ENCODE measurements around the gene SIRT1.
"Not testable (repeated sequence)": the region's sequence is repeated elsewhere in the genome, so short reads cannot be mapped to it uniquely, and the experiment has no call there.

The SIRT1 gene

DNA sequence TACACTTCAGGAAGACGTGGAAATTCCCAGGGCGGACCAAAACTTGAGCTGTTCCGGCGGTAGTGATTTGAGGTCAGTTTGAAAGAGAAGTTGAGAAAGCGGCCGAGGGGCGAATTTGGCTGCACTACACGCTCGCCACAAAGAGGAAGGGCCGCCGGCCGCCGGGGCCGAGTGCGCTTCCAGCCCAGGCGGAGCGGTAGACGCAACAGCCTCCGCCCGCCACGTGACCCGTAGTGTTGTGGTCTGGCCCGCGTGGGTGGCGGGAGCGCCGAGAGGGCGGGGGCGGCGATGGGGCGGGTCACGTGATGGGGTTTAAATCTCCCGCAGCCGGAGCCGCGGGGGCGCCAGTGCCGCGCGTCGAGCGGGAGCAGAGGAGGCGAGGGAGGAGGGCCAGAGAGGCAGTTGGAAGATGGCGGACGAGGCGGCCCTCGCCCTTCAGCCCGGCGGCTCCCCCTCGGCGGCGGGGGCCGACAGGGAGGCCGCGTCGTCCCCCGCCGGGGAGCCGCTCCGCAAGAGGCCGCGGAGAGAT, at the start of gene SIRT1:
TSS of gene SIRT1 (plus strand) at position 344 of the 529 bp plus-strand sequence. CDS start at position 410, 66 bp downstream.
- DNase-seq: peak; percentile 97

DNA sequence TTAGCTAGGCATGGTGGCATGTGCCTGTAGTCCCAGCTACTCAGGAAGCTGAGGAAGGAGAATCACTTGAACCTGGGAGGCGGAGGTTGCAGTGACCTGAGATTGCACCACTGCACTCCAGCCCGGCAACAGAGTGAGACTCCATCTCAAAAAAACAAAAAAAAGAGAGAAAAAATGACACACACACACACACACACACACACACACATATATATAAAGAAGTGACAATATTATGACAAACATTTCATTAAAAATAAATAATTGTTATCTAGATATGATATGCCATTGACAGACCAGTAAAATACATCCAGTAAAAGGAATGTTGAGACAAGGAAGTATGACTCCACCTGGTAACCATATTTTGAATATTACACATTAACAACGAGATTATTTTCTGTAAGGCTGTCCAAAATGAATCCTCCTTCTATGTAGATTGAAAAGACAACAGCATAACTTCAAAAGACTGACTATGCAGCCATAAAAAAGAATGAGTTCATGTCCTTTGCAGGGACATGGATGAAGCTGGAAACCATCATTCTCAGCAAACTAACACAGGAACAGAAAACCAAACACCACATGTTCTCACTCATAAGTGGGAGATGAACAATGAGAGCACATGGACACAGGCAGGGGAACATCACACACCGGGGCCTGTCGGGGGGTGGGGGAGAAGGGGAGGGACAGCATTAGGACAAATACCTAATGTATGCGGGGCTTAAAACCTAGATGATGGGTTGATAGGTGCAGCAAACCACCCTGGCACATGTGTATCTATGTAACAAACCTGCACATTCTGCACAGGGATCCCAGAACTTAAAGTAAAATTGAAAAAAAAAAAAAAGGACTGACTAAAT, 48.7 kb upstream of the SIRT1 start:
- DNase-seq: not testable (repeated sequence)

DNA sequence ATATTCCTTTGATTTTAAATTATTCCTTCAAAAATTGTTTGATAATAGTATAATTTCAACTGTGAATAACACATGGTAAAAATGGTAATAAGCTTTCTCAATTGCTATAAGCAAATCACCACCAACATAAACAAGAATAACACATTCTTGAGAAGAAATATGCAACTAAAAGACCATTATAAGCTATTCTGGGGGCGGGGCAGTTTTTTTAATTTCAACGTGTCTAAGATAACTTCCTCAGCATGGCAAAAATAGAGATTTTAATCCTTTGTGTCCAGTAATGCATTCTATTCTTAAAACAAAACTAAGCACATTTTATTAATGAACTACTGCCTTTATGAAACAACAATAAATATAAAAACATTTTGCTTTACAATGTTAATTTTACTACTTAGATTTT, 48.0 kb upstream of the SIRT1 start:
- no peak for DNase-seq

DNA sequence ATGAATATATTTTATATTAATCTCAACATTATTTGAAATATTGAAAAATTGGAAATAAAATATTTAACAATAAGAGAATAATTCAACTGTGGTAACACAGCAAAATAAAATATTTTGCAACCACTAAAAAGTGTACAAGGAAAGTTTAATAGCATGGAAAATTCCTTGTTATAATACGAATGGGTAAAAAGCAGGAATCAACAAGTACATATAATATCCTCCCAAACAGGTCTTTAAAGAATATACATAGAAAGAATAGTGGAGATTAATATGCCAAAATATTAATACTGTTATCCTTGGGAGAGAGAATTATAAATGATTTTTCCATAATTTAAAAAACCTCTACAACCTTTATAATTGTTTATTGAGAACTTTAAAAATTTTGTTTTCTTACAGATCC, 47.5 kb upstream of the SIRT1 start:
- no peak for DNase-seq

DNA sequence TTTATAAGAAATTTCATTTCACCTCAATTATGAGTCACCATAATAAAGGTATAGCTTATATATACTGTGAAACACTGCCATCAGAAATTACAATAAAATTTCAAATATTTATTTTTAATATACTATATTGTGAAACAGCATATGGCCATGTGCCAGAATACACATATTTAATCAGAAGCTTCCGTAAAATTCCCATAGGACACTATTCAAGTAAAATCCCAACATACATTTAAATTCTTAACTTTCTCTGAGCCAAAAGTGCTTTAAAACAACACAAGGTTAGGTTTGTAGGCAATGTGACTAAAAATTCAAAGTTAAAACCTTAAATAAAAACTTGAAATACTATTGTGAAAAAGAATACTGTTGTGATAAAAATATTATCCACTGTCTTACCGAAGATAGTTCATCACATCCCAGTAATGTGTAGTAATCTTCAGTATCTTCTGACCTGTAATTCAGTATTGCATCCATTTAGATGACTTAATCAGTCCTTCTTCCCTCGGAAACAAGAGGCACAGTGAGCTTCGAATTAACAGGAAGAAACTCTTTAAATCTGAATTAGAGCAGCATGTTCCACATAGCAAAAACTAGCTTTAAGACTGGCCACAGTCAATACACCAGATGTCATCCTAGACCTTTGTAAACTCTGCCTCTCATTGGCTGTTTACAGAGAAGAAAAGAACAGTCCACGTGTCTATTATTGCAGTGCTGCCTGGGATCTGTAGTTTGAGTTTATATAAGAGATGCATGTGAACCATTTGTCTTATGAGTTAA, 46.7 kb upstream of the SIRT1 start, which contains the start of gene DNAJC12:
TSS of gene DNAJC12 (minus strand) at position 648 of the 774 bp plus-strand sequence. CDS start at position 471, 177 bp downstream.
- no peak for DNase-seq

DNA sequence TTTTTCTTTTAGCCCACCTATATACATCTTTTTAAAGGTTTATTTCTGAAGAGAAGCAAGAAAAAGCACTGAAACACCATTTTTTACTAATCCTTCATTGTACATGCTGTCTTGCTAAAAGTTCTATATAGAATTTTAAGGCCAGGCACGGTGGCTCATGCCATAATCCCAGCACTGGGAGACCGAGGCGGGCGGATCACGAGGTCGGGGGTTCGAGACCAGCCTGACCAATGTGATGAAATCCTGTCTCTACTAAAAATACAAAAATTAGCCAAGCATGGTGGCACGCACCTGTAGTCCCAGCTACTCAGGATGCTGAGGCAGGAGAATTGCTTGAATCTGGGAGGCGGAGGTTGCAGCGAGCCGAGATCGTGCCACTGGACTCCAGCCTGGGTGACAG, 44.9 kb upstream of the SIRT1 start:
- not testable (repeated sequence) for DNase-seq

DNA sequence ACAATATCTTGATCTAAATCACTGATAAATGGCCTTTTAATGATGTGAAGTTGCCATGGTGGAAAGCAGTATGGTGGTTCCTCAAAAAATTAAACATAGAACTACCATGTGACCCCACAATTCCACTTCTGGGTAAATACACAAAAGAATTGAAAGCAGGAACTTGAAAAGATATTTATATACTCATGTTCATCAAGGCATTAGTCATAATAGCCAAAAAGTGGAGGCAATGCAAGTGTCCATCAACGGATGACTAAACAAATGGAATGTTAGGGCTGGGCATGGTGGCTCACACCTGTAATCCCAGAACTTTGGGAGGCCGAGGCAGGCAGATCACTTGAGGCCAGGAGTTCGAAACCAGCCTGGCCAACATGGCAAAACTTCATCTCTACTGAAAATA, 44.5 kb upstream of the SIRT1 start:
- no peak for DNase-seq

DNA sequence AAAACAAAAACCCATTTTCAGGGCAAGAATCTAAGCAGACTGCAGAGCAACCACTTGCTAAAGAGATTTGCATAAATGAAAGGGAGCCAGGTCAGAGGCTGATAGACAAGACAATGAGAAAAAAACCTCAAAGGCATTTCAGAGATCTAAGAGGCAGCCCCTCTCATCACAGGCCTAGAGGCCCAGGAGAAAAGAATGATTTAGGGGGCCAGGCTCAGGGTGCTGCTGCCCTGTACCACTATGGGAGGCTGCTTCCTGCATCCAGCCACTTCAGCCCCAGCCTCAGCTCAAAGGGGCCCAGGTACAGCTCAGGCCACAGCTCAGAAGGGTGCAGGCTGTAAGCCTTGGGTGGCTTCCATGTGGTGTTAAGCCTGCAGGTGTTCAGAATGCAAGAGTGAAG, 42.7 kb upstream of the SIRT1 start:
- no peak for DNase-seq

DNA sequence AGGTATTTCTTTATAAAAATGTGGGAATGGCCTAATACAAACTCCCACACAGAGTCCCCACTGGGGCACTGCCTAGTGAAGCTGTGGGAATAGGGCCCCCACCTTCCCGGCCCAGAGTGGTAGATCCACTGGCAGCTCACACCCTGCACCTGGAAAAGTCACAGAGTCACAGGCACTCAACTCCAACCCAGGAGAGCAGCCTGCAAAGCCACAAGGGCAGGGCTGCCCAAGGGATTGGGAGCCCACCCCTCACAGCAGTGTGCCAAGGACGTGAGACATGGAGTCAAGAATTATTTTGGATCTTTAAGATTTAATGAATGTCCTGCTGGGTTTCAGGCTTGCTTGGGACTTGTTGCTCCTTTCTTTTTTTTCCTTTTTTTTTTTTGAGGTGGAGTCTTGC, 41.2 kb upstream of the SIRT1 start:
- DNase-seq: no peak

DNA sequence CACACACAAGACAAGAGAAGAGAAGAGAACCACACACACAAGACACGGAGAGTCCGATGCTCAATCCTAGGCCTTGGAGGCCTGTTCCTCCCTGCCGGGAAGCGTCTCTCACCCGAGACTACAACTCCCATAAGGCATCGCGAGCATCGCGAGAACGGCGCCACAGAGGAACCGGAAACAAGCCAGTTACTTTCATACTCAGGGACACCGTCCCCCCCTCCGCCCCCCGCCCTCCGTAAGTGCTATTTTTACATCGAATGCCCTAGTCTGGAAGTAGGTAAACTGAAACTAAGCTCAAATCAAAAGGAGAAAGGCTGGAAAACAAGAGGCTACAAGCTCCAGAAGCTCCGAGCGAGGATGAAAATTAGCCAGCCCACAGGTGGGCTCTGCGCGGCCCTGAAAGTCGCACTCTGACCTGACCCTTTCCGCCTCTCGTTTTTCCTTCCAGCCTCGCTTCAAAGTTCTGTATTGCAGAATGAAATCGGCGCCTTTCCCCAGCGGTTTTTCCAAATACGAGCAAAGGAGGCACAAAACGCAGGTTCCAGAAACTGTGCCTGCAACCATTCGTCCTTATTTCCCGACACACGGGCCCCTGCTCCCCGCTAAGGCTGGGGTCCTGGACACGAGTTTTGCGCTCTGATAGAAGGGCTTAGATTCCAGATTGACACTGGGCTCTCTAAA, 35.0 kb upstream of the SIRT1 start:
- DNase-seq: peak; percentile 96

DNA sequence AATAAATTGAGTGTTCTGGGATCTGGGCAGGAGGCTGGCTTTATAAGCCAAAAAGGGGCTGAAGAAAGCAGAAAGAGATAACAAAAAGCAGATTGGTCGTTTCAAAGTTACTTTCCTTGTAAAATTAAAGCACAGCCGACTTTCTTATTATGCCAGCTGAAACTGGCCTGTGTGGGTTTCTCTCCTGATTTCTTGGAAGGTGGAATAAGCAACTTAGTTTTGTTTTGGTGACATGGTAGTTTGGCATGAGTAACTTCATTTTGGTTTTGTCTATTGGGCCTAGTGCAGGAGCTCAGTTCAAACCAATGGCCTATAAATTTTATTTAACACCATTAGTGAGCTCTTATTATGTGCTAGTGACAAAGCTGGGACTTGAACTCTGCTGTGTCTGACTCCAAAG, 33.3 kb upstream of the SIRT1 start:
- DNase-seq: no peak

DNA sequence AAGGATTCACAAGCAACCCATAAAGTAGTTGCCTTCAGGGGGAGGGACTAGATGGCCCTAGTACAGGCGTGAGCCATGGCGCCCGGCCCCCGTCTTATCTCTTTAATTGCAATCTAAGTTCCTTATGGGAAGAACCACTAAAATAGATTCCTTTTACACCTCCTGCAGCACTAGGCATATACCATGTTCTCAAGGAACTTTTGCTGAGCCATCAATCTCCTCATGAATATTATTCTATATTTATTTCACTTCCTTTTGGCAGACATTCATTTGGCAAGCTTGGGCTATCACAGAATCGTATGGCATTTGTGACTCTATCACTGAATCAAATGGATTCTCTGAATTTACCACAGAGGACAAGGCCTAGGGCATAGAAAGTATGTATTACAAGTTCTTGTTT, 31.7 kb upstream of the SIRT1 start:
- DNase-seq: no peak

DNA sequence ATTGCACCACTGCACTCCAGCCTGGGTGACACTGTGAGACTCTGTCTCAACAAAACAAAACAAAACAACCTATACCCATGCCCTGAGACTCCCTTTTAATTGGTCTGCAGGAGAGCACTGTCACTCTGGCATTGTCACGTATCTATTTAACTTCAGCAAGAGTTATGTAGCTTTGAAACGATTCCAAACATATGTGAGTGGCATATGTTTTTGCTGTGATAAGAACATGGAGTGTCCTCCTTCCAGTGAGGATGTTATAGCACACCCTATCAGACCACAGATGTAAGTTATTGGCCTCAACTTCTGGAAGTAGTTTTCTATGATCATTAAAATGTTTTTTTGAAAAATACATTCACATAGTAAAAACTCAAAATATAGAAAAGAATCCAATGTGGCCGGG, 30.9 kb upstream of the SIRT1 start:
- DNase-seq: no peak

DNA sequence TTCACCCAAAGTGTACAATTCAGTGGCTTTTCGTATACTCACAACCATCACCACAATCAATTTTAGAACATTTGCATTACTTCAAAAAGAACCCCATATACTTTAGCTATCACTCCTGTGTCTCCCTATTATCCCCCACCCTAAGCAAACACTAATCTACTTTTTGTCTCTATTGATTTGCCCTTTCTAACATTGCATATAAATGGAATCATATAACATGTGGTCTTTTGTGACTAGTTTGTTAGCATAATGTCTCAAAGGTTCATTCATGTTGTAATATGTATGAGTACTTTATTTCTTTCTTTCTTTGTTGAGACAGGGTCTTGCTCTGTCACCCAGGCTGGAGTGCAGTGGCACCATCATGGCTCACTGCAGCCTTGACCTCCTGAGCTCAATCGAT, 25.5 kb upstream of the SIRT1 start:
- no peak for DNase-seq

DNA sequence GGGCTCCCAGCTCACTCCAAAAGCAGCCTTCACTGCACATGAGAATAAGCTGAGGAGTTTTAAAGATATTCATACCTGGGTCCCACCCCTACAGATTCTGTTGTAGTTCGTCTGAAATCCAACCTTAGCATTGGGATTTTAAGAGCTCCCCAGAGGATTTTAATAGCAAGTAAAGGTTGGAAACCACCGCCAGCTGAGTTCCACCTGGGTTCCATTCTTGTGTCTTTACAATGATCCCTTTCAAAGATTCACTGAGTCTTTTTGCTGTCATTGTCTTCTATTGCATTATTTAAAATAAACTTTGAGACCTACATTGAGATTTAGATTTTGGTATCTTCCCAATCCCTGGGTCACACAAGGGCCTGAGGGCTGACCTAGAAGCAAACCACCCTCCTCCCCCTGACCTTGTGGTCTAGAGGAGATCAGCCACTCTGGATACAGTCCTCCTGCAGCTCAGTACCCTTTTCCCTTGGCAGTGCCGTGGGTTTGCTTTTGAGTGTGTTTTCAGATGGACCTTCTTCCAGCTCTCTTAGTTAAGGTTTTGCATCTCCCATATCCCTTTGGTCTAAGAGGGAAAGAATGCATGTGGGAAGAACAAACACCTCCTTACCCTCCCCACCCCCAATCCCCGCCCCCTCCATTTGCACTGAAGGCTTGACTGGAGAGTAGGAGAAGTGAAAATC, 22.6 kb upstream of the SIRT1 start:
- DNase-seq: no peak

DNA sequence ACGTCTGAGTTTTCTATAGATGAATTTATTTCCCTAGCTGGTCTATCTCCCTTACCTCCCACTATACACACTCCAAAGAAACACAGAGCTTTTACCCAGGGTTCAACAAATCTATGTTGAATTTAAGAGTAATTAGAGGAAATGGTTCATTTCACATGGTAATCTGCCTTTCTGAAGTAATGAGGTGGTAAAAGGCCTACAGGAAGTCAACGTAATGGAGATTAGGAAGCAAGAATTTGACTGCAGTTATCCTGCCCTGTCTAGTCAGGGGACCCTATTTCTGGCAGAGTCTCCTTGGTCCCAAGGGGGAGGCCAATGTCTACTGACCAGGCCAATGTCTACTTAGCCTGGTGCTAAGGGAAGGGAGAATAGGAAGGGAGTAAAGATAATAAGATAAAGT, 21.4 kb upstream of the SIRT1 start:
- DNase-seq: no peak

DNA sequence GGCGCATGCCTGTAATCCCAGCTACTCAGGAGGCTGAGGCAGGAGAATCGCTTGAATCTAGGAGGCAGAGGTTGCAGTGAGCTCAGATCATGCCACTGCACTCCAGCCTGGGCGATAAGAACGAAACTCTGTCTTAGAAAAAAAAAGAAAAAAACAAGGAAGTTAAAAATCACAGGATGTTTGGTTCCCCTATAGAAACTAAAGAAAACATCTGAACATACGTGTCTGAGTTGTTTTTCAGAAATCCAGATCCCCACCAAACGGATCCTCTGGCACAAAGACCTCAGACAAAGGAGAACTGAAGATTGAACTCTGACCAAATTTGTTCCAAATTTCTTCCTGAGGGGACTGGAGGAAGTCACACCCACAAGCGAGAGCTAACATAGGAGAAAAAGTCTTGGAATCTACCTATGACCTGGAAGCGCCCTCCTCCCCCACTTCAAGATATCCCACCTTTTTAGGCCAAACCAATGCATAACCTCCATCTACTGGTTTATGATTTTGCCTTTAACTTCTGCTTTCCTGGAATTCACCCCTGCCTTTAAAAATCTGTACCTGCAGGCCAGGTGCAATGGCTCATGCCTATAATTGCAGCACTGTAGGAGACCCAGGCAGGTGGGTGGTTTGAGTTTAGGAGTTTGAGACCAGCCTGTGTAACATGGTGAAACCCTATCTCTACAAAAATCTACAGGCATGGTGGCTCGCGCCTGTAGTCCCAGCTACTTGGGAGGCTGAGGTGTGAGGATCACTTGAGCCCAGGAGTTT, 19.7 kb upstream of the SIRT1 start:
- DNase-seq: no peak

DNA sequence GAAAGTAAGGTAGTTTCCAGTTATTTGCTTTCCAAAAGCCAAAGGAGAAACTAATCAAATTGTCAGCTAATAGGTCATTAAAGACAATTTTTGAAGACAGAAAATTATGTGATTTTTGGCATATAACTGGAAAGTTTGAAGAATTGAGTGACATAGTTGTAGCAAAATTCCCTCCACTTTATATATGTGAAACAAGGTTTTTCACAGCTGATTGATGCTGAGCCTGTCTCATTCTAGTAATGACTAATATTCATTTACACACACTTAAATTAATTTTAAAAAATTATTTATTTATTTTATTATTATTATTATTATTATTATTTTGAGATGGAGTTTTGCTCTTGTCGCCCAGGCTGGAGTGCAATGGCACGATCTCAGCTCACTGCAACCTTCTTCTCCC, 16.3 kb upstream of the SIRT1 start:
- no peak for DNase-seq

DNA sequence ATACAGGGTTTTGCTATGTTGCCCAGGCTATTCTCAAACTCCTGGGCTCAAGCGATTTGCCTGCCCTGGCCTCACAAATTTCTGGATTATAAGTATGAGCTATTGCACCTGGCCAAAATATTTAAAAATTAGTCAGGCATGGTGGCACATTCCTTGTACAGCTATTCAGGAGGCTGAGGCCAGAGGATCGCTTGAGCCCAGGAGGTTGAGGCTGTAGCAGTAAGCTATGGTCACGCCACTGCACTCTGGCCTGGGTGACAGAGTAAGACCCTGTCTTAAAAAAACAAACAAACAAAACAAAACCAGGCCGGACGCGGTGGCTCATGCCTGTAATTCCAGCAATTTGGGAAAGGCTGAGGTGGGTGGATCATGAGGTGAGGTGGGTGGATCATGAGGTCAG, 14.5 kb upstream of the SIRT1 start:
- DNase-seq: no peak

DNA sequence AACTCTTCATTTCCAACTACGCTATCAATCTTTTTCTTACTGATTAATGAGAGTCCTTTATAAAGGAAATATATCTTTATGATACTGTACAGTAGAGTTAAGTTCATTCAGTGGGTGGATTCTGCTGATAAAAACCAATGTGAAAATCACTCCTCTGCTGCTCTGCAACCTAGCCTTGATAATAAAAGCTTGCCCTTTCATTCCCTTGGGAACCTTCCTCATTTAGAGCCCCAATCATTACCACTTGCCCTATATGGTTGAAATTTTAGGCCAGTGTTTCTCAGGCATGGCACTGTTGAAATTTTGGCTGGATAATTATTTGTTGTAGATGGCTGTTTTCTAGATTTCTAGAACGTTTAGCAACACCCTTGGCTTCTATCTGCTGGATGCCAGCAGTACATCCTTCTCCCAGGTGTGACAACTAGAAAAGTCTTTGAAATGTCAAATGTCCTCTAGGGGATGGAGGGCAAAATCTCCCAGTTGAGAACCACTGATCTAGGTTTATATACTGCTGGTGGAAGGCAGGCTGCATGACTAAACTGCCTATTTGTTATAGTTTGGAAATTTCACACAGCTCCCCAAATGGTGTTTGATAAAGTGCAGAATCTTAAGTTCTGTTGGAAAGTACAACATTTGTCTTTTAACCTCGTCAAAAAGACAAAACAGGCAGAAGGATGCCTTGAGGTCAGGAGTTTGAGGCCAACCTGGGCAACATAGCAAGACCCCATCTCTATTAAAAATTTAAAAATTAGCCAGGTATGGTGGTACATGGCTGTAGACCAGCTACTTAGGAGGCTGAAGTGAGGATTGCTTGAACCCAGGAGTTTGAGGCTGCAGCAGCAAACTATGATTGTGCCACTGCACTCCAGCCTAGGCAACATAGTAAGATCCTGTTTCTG, 8.9 kb upstream of the SIRT1 start:
- no peak for DNase-seq

DNA sequence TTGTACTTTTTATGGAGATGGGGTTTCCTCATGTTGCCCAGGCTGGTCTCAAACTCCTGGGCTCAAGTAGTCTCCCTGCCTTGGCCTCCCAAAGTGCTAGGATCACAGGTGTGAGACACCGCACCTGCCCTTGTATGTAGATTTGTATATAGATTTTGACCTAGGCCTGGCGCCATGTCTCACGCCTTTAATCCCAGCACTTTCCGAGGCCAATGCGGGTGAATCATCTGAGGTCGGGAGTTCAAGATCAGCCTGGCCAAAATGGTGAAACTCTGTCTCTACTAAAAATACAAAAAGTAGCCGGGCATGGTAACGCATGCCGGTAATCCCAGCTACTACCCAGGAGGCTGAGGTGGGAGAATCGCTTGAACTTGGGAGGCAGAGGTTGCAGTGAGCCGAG, 7.0 kb upstream of the SIRT1 start:
- not testable (repeated sequence) for DNase-seq
